PC-9 (cell line): ENCODE results near the gene PLCD4. TPM values are rescaled to one million over a fixed set of nuclear protein-coding genes. Genes with fewer than 3 reads are reported as not detected.
A peak's percentile ranks its signal among the peaks of the same experiment; 100 is the strongest.

Experiments used
- BruUV-seq: library from RNA; stranded (reverse); fragments of 400-500 nt; replicated peaks from 2 replicates; lab custom pipeline; 2021; lab: Mats Ljungman, UMichigan
- CTCF ChIA-PET: fragments of 300-600 bp; sonication (Branson Sonifier 250); formaldehyde crosslinking; loops from one replicate; lab custom pipeline; 2022; ENCODE audit warnings: antibody characterized with exemption; lab: Charles Lee
- POLR2A ChIA-PET: fragments of 300-600 bp; sonication (Branson Sonifier 250); formaldehyde crosslinking; loops from one replicate; lab custom pipeline; 2022; ENCODE audit warnings: antibody characterized with exemption; ENCODE audit not compliant: unreplicated experiment; lab: Charles Lee
- DNase-seq, 2 experiments: peaks; one replicate each; pipeline versions ENCODE4 v3.0.0 to v3.0.0-alpha.2; 2015 to 2022; ENCODE audit warnings: mixed read lengths in 1 of 2
- H2AFZ ChIP-seq: fragments of 200-600 bp; sonication (generic); 2 replicates; pipeline ENCODE4 v1.8.1; 2017; ENCODE audit warnings: antibody characterized with exemption
- H3F3A ChIP-seq: fragments of 200-600 bp; sonication (generic); 2 replicates; pipeline ENCODE4 v1.8.1; 2017; ENCODE audit warnings: antibody characterized with exemption, mild to moderate bottlenecking, low read depth; ENCODE audit not compliant: insufficient read depth
- H3K27ac ChIP-seq: fragments of 200-600 bp; sonication (generic); 2 replicates; pipeline ENCODE4 v1.6.1; 2016; ENCODE audit warnings: mixed run types
- H3K27me3 ChIP-seq: fragments of 200-600 bp; sonication (generic); 2 replicates; pipeline ENCODE4 v1.6.1; 2016; ENCODE audit warnings: low read depth, mixed run types; ENCODE audit not compliant: insufficient read depth
- H3K36me3 ChIP-seq: fragments of 200-600 bp; sonication (generic); 2 replicates; pipeline ENCODE4 v1.6.1; 2016; ENCODE audit warnings: low read depth, mixed run types
- H3K4me1 ChIP-seq: fragments of 200-600 bp; sonication (generic); replicated peaks from 2 replicates; pipeline ENCODE4 v1.6.1; 2016; ENCODE audit warnings: mixed run types; ENCODE audit not compliant: insufficient read depth
- H3K4me2 ChIP-seq: fragments of 200-600 bp; sonication (generic); 2 replicates; pipeline ENCODE4 v1.6.1; 2017; ENCODE audit warnings: mixed run types
- H3K4me3 ChIP-seq: fragments of 200-600 bp; sonication (generic); 2 replicates; pipeline ENCODE4 v1.6.1; 2016; ENCODE audit warnings: mixed run types
- H3K79me2 ChIP-seq: fragments of 200-600 bp; sonication (generic); 2 replicates; pipeline ENCODE4 v1.6.1; 2017; ENCODE audit warnings: low read depth, mixed run types
- H3K9me2 ChIP-seq: fragments of 200-600 bp; sonication (generic); 2 replicates; pipeline ENCODE4 v1.8.1; 2017; ENCODE audit warnings: mild to moderate bottlenecking; ENCODE audit not compliant: insufficient read depth
- H3K9me3 ChIP-seq: fragments of 200-600 bp; sonication (generic); 2 replicates; pipeline ENCODE4 v1.8.1; 2016; ENCODE audit warnings: low read depth; ENCODE audit not compliant: insufficient read depth
- H4K20me1 ChIP-seq: fragments of 200-600 bp; sonication (generic); 2 replicates; pipeline ENCODE4 v1.8.1; 2017; ENCODE audit not compliant: insufficient read depth
- EZH2 ChIP-seq: fragments of 200-600 bp; sonication (generic); IDR thresholded peaks from 2 replicates; pipeline ENCODE4 v1.8.0; 2017; ENCODE audit warnings: antibody characterized with exemption, low read depth
- intact Hi-C: fragments of 100-400 bp; cut with micrococcal nuclease; formaldehyde crosslinking; loops from one replicate; pipeline ENCODE4 v1.10.0; 2022; ENCODE audit not compliant: unreplicated experiment
- total RNA-seq: library from RNA; stranded (reverse); gene quantifications from 2 replicates; pipeline ENCODE4 v1.2.3, GENCODE V29; 2021
- TF ChIP-seq, protein P1 (sequence below): fragments of 200-600 bp; sonication (generic); conservative IDR thresholded peaks from 2 replicates; pipeline ENCODE4 v1.6.1; 2017; ENCODE audit warnings: mixed run types, antibody characterized with exemption, mild to moderate bottlenecking, moderate library complexity

PLCD4 gene
- total RNA-seq, 1 experiment from 2014 or later = 0.74 TPM

DNA sequence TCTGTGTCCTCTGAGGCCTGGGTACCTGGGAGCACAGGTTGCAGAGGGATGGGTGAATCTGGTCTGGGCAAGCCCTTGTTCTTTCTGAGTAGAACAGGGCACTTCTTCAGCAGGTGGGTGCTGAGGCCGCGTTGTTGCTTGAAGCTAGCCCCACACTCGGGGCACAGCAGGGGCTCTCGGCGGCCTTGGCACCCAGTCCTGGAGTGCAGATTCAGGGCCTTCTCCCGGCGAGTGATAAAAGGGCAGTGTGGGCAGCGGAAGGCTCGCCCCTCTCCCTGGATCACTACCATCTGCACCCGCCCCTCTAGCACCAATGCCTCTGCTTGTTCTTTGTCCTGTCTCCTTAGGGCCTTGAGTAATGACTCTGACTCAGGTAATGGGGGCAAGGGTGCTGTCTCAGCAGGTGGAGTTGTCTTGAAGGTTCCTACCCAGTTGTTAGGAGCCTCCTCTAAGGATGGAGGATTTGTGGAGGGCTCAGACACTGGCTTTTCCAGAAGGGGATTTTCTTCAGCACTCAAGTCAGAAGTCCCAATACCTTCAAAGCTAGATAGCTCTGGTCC, 36.1 kb downstream of the PLCD4 start:
- H3K27me3 ChIP-seq = no peaks in the 10 kb centered on the region
- peaks cover 16% of the 10 kb centered on the region for H3K36me3 ChIP-seq
- H3K4me2 ChIP-seq = no peak overlapping the region
- 0 out of 2 replicates have a peak, but pooled peaks cover 11% of the 10 kb centered on the region for H3K79me2 ChIP-seq
- BruUV-seq = no TSS peak
- intact Hi-C loops = no loop called here
- H3F3A ChIP-seq = no peaks in the 10 kb centered on the region; the same call in 1 of the 2 replicates
- H2AFZ ChIP-seq = no peak overlapping the region
- no peaks in the 10 kb centered on the region for H3K9me2 ChIP-seq
- no peak for DNase-seq
- peak overlapping the region; percentile 81 for H3K27ac ChIP-seq
- TF ChIP-seq EZH2 = no peak
- TF ChIP-seq, protein P1, sequence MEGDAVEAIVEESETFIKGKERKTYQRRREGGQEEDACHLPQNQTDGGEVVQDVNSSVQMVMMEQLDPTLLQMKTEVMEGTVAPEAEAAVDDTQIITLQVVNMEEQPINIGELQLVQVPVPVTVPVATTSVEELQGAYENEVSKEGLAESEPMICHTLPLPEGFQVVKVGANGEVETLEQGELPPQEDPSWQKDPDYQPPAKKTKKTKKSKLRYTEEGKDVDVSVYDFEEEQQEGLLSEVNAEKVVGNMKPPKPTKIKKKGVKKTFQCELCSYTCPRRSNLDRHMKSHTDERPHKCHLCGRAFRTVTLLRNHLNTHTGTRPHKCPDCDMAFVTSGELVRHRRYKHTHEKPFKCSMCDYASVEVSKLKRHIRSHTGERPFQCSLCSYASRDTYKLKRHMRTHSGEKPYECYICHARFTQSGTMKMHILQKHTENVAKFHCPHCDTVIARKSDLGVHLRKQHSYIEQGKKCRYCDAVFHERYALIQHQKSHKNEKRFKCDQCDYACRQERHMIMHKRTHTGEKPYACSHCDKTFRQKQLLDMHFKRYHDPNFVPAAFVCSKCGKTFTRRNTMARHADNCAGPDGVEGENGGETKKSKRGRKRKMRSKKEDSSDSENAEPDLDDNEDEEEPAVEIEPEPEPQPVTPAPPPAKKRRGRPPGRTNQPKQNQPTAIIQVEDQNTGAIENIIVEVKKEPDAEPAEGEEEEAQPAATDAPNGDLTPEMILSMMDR = no peak
- POLR2A ChIA-PET = no interaction called here
- H3K4me3 ChIP-seq = no peak overlapping the region
- H4K20me1 ChIP-seq = peaks cover 6% of the 10 kb centered on the region; the same call in 1 of the 2 replicates
- H3K9me3 ChIP-seq = no peaks in the 10 kb centered on the region
- CTCF ChIA-PET = no interaction called here
- H3K4me1 ChIP-seq = peaks cover 12% of the 10 kb centered on the region; the same call in 1 of the 2 replicates

DNA sequence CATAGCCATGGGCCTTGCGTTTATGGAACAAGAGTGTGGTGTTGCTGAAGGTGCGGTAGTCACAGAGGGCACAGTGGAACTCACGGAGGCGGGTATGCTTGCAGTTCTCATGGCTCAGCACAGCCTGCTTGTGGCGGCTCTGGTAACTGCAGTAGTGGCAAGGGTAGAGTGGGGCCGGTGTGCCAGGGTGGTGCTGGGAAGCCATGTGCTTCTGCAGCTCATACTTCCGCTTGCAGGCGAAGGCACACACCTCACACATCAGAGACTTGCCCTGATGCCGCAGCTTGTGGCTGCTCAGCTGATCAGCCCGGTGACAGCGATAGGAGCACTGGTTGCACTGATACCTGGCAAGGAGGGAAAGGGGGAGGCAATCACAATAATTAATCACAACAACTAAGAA, 37.0 kb downstream of the PLCD4 start:
- DNase-seq = no peak
- peaks cover 12% of the 10 kb centered on the region; the same call in 1 of the 2 replicates for H3K4me1 ChIP-seq
- H3K4me2 ChIP-seq = no peak overlapping the region
- H3K4me3 ChIP-seq = no peak overlapping the region
- TF ChIP-seq, protein P1 = no peak
- TF ChIP-seq EZH2 = no peak
- CTCF ChIA-PET = no interaction called here
- no peaks in the 10 kb centered on the region for H3K9me2 ChIP-seq
- peaks cover 16% of the 10 kb centered on the region; the same call in 1 of the 2 replicates for H3K36me3 ChIP-seq
- H3K79me2 ChIP-seq = 0 out of 2 replicates have a peak, but pooled peaks cover 11% of the 10 kb centered on the region
- H3K27ac ChIP-seq = peak overlapping the region; percentile 81
- H3K9me3 ChIP-seq = no peaks in the 10 kb centered on the region
- no peaks in the 10 kb centered on the region for H3K27me3 ChIP-seq
- peaks cover 6% of the 10 kb centered on the region; the same call in 1 of the 2 replicates for H4K20me1 ChIP-seq
- H2AFZ ChIP-seq = no peak overlapping the region
- POLR2A ChIA-PET = no interaction called here
- BruUV-seq = TSS peak; percentile 23
- intact Hi-C loops = loop anchor here (5.0 kb wide), 1 partner anchor 457 kb away; no protein-coding TSS in a partner anchor
- peaks cover 3% of the 10 kb centered on the region; the same call in 1 of the 2 replicates for H3F3A ChIP-seq

DNA sequence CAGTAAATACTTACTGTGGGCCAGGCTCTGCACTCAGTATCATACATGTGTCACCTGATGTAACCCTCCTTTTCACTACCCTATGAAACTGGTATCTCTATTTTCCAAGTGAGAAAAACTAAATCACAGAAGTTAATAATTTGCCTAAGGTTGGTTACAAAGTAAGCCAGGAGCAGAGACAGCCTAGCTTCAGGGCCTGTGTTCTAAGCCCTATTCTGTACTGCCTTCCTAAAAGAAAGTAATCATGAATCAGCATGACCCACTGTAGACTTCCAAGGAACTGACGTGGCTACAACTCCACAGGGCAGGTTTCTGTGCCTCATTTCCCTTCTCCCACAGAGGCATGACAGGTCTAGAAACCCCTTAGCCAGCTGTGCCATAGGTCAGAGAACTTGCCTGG, 37.4 kb downstream of the PLCD4 start:
- no peak overlapping the region for H3K4me3 ChIP-seq
- H2AFZ ChIP-seq = no peak overlapping the region
- DNase-seq = no peak
- TF ChIP-seq, protein P1 = no peak
- no peak for TF ChIP-seq EZH2
- peaks cover 7% of the 10 kb centered on the region; the same call in 1 of the 2 replicates for H3F3A ChIP-seq
- POLR2A ChIA-PET = no interaction called here
- H3K9me2 ChIP-seq = no peaks in the 10 kb centered on the region
- peak overlapping the region; percentile 81 for H3K27ac ChIP-seq
- H3K27me3 ChIP-seq = no peaks in the 10 kb centered on the region
- no peak overlapping the region for H3K4me2 ChIP-seq
- H3K4me1 ChIP-seq = peaks cover 12% of the 10 kb centered on the region; the same call in 1 of the 2 replicates
- H3K79me2 ChIP-seq = 0 out of 2 replicates have a peak, but pooled peaks cover 11% of the 10 kb centered on the region
- intact Hi-C loops = loop anchor here (5.0 kb wide), 1 partner anchor 458 kb away; no protein-coding TSS in a partner anchor
- BruUV-seq = no TSS peak
- no peaks in the 10 kb centered on the region for H3K9me3 ChIP-seq
- H3K36me3 ChIP-seq = peaks cover 16% of the 10 kb centered on the region; the same call in 1 of the 2 replicates
- H4K20me1 ChIP-seq = peaks cover 6% of the 10 kb centered on the region; the same call in 1 of the 2 replicates
- CTCF ChIA-PET = no interaction called here
